HG03025 (cell line): ENCODE measurements around the gene TFB2M.
"Not testable (repeated sequence)": the region's sequence is repeated elsewhere in the genome, so short reads cannot be mapped to it uniquely, and the experiment has no call there.

Experiments
- ATAC-seq: cut with Tn5 transposase; IDR thresholded peaks from one replicate; pipeline ENCODE4 v1.9.1; 2021; ENCODE audit warnings: mild to moderate bottlenecking, moderate library complexity; ENCODE audit not compliant: unreplicated experiment, low FRiP score

The TFB2M gene

DNA sequence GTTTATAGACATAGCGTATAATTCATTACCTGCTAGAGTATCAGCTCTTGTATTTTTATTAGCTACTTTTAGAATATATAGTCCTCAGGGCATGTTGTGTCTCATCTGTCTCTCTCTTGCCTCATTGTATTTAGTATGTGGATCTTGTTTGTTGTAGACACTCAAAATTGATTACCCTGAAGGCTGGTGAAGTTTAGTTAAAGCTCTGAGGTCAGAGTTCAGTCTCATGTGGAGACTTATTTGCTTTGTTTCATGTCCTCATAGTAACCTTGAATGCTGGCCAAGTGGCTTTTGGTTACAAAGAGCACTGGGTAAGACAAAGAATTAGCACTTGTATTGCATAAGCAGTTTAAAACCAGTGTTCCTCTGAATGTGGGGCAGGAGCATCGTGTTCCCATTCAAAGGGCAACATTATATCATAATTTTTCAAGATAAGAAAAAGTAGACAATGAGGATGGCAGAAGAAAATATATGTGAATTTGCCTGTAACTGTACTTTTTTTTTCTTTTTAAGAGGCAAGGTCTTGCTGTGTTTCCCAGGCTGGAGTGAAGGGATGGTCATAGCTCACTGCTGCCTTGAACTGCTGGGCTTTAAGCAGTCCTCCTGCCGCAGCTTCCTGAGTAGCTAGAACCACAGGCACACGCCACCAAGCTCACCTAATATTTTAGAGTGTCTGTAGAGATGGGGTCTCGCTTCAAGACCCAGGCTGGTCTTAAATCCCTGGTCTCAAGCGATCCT lies 17.6 kb upstream of the TFB2M start:
- ATAC-seq: no peak

DNA sequence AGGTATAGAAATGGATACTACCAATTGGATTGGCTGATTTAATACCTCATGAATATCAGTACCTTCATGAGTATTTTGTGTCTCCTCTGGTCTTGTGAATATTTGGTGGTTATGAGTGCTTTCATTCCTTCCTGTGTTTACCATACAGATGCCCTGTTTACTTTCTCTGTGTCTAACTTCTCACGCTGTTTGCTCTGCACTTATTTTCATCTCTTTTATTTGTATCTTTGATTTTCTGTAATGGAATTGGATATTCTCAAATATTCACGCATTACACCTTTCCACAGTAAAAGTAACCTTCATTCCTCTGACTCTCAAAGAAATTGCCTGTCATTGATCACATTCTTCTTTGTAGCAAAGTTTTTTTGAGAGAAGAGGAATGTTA lies 17.0 kb upstream of the TFB2M start:
- ATAC-seq: no peak

DNA sequence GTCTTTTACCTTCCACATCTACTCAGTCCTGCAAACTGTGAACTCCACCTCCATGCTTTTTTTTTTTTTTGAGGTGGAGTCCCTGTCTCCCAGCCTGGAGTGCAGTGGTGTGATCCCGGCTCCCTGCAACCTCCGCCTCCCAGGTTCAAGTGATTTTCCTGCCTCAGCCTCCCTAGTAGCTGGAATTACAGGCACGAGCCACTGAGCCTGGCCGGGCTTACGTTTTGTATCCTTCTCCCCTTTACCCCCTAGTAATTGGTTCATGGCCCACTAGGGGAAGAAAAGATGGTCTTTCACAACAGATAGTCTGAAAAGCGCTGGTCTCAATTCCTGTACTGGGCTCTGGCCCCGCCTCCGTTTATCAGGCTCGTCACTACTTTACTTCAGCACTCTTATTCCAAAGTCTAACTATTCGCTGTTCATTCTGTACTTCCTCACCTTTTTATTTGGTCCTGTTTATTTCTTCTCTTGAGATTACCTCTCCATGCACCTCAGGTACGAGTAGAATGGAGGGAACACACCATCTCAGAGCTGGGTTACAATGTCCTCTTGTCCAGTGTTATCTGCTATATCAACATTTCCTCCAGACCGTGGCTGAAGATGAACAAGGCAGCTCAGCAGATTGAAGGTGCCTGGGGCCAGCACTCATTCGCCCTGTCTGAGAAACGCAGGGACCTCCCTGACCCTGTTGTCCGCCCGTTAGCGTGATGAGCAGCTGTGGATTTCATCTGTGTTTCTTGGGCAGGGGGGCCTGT lies 16.4 kb upstream of the TFB2M start:
- ATAC-seq: no peak

DNA sequence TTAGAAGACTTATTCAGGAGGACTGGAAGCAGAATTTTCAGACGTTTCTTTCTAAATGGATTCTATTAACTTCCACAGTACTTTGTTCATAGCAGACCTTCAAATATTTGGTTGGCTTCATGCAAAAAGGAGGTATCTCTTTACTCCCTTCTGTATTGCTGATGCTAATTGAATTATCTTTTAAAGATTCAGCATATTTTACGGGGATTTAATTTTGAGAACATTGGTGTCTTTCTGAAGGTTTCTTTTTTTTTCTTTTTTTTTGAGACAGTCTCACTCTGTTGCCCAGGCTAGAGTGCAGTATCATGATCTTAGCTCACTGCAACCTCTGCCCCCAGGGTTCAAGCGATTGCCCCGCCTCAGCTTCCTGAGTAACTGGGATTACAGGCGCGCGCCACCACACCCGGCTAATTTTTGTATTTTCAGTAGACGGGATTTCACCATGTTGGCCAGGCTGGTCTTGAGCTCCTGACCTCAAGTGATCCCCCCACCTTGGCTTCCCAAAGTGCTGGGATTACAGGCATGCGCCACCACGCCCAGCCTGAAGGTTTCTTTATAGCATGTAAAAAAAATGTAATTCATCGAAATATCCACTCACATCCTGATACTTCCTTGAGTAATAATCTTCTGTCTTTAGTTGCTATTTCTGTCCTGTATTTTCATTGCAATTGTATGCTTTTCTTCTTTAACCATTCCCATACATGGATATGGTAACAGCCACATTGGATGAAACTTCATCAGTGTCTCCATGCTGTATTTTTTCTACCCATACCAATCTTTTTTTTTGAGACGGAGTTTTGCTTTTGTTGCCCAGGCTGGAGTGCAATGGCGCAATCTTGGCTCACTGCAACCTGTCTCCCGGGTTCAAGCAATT lies 14.7 kb upstream of the TFB2M start:
- ATAC-seq: no peak

DNA sequence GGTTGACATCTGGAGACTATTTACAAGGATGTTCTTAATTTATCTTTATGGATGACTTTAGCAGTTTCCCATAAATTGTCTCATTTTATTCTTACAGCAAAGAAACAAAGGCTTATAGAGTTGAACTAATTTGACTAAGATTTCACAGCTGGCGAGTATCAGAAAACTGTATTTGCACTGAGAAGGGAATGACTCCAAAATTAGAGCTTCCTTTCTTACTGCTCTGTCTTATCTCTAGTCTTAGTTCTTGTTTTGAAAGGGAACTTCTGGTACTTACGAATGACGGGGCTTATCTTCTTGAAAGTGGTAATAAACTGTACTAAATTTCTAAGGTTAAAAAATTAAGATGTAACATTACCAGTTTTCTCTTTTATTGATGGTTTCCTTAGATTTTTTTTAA lies 13.8 kb upstream of the TFB2M start:
- peak; percentile 73 for ATAC-seq

DNA sequence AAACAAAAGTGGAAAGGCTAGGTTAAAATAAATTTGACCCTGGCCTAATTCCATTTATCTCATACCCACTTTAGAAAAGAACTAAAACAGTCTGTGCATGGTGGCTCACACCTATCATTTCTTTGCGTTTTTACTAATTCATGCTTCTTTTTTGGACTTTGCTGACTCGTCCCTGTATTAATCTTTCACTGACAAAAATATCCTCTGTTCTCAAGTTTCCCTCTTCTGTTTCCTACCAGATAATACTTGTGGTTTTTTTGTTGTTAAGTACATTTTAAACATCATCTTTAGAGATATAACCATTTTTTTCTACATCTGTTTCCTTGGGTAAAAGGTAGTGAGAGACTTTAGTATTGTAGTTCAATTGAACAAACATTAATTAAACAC lies 11.7 kb upstream of the TFB2M start:
- ATAC-seq: no peak

DNA sequence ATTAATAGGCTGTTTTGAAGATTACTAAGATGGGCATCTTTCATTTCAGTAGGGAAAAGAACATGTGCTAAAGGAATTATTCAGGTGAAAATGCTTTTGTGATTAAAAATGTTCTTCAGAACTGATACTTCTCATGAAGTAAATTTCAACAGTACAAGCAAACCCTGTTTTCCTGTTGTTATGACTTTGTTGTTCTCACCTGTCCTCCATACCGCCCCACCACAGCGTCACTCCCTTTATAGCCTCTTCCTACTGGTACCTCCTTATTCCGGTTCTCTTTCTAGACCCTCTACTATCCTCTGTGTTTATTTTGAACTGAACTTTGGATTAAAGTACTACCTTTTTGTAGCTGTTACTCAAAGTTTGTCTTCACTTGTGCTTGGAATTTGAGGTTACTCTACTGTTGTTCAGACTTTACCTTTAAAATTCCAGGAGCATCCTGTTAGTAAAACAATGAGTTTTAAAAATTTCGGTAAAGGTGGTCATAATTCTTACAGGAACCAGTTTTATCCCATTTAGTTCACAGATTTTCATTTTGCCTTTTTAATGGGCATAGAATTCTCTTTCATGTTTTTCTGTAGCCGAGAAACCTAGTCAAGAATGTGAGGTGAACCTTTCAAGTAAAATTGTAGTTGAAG lies 11.1 kb upstream of the TFB2M start:
- ATAC-seq: no peak

DNA sequence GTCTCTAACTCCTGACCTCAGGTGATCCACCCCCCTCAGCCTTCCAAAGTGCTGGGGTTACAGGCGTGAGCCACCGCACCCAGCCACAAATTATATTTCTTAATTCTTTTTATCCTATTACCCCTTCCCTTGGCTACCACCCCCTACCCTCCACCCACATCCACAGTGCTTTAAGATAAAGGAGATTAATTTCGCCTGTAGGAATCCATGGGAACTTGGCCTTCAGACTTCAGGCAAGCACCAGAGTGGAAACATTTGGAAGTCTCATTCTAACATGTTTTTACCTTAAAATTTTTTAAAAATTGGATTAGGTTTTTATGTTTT lies 10.6 kb upstream of the TFB2M start:
- no peak for ATAC-seq

DNA sequence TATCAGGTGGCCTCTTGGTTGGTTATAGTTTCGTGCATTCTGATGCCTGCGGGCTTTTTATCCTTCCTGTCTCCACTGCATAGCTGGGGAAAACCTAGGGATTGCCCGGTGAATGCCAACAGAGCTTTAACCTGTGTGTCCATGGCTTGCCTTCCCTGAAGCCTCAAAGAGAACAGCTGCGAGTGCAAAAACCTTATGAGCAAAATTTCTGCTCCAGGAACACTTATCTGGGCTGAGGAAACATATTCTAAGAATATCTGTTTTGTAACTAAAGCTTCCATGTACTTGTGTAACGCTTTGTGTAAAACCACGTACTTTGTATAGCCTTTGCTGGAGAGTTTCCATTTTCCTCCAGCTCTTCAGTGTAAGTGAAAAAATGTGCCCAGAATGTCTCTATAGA lies 7.4 kb upstream of the TFB2M start:
- ATAC-seq: no peak

DNA sequence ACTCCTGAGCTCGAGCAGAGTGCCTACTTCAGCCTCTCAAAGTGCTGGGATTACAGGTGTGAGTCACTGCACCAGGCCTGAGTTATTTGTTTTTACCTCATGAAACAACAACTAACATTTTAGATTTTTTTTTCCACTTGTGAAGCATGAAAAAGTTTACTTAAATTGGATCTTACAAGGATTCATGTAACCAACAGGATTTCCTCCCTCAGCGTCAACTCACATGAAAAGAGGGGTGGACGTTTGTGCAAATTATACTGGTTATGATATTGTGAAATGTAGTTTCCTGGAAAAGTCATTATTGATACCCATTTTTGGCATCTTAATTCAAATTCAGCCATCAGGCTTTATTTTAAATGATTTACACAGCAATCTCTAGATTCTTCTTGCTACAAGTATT lies 6.7 kb upstream of the TFB2M start:
- no peak for ATAC-seq

DNA sequence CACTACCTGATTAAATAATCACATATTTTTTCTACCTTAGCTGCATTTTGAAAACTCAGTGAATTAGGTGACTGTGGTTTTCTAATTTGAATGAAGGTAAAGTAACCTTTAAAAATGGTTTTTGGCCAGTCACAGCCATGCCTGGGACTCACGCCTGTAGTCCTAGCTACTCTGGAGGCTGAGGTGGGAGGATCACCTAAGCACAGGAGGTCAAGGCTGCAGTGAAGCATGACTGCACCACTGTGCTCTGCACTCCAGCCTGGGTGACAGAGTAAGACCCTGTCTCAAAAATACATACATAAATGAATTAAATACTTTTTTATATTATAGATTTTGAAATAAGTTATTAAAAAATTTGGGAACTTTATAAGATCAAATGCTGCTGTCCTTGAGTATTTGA lies 5.9 kb upstream of the TFB2M start:
- no peak for ATAC-seq

DNA sequence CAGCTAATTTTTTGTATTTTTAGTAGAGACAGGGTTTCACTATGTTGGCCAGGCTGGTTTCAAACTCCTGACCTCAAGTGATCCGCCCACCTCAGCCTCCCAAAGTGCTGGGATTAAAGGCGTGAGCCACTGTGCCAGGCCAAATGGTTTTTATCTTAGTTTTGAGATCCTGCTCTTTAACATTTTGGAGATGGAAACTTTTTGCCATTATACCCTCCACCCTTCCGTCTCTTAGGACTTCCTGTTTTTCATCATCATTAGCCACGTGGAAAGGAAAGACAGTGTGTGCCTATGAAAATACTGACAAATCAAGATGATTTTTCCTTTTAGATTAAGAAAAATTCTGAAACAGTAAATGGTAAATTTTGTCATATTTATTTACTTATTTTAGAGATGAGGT lies 5.2 kb upstream of the TFB2M start:
- ATAC-seq: not testable (repeated sequence)

DNA sequence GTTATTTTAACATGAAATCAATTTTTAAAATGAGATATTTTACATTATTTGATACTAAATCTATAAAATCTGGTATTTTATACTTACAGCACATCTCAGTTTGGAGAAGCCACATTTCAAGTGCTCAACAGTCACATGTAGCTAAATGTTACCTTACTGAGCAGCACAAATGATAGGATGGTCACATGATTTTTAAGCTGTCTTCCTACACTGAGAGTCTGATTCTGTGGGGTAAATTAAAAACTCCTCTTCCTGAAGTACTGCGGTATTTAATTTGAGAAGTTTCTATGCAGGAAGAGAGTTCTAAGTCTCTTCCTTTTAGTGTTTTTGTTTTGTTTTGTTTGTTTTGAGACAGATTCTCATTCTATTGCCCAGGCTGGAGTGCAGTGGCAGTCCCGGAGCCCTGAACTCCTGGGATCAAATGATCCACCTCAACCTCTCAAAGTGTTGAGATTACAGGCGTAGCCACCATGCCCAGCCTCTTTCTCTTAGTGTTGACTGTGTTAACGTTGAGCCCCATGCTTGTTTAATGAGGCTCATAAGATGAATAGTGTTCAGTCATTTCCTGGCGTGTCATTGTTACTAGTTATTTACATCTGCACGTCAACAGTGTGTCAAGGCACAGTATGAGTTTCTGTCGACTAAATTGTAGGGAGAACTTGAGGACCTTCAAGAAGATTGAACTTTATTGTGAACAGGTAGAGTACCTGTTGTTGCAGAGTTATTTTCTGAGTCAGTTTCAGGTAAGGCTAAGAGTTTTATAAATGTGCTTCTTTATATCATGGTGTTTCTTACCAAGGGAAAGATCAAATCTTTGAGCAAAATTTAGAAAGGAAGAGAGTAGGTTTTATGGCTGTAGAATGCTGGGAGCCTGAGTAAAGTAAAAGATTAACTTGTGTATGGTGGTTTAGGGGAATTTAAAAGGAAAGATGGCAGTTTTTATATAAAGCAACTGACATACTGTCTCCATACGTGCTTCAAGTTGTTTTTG lies 3.5 kb upstream of the TFB2M start:
- ATAC-seq: no peak

DNA sequence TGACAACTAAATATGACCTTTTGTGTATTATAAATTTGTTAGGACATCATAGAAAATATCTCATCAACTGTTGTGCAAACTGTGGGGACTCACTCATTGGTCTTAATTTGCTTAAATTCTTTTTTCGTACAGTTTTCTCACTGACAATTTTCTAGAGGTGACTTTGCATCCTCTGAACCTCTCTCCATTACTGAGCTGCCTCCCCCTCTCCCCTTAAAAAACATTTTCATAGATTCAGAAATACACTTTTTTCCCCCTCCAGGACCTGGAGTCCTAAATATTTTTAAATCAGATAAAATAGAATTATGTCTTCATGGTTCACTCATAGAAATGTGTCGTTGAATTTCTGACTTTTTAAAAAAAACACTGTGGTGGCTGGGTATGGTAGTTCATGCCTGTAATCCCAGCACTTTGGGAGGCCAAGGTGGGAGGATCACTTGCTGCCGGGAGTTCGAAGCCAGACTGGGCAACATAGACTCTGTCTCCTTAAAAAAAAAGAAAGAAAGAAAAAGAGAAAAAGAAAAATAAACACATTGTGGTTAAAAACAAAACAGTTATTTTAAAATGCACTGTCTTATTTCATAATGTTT lies 1.7 kb upstream of the TFB2M start:
- no peak for ATAC-seq

DNA sequence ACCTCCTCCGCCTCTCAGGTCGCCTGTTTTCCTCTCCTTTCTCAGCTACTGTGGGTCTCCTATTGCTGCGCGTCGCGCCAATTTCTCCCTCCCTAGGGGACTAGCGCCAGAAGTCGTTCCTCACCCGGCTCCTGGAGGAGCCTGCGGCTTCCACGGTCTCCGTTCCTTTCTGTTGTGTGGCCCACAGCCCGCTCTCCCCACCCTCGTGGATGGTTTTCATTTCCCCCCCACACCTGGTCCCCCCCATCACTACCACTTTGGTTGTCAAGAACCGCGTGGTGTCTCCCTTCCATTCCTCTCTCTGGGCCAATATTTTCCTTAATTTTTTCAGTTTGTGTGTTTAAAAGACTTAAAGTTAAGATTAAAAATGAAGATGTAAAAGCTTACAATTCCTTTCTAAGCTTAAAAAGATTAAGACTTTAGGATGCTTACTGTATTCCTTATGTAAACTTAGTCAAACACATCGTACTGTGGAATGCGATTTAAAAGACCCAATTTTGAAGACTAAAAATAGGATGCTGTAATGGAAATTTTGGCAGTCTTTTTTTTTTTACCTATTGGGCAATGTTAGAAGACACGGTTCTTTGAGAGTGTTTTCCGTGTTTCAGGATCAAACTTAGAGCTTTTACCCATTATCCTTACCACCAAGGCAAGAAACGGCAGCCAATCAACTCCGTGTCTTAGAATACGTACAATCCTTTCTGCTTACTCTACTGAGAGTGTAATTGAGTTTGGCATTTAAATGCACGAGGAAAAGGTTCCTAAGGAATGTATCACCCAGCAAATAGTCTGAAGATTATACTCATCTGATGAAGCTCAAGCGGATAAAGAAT lies 968 bp upstream of the TFB2M start:
- ATAC-seq: peak; percentile 24

DNA sequence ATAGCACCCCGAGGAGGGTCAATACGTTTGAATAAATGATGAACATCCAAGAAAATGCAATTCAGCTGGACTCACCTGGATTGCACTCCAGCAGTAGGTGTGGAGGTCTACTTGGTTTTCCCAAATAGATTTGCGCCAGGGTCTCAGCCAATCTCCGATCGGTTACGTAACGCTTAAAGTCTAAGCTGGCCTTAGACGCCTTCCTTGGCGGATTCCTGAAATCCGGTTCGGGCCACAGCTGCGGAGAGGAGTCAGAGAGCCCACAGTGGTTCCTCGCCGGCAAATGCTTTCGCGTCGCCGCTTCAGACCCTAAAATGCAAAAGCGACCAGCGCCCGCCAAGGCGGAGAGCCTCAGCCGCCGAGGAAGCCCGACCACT lies 322 bp downstream of the TFB2M start:
- no peak for ATAC-seq

DNA sequence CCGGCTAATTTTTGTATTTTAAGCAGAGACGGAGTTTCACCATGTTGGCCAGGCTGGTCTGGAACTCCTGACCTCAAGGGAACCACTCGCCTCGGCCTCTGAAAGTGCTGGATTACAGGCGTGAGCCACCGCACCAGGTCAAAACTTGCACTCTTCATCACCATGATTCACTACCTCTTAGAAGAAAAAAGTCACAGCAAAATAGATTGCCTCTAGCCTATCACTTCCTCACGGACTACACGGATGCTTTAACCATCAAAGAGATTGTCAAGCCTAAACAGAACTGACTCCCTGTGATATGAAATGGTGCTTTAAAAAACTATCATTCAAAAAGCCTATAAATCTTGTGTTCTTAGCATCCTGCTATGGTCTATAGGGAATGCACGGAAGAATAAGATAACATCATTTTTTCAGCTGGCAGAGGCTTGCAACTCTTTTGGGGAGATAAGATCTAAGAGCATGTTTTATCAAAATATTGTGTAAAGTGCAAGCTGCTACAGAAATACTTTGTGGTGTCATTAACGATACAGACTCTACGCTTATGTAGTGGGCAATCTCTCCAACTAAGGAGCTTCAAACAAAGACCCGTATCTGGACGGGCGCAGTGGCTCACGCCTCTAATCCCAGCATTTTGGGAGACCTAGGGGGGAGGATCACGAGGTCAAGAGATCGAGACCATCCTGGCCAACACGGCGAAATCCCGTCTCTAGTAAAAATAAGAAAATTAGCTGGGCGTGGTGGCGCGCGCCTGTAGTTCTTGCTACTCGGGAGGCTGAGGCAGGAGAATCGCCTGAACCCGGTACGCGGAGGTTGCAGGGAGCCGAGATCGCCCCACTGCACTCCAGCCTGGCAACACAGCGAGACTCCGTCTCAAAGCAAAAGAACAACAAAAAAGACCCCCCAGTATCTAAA lies 966 bp downstream of the TFB2M start:
- no peak for ATAC-seq

DNA sequence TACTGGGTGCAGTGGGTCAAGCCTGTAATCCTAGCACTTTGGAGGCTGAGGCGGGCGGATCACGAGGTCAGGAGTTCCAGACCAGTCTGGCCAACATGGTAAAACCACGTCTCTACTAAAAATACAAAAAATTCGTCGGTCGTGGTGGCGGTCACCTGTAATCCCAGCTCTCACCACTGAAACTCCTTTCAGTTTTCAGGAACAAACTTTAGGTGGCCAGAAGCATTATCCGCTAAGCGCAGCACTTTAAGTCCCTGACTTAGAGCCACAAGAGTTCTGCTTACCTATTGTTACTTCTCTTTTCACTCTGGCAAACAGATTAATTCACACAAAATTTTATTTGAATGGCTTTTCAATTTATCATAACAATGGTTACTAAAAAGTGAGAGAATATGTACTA lies 5.2 kb downstream of the TFB2M start:
- ATAC-seq: not testable (repeated sequence)
